K562 (cell line): ENCODE data around the gene ALG12. TPM values are rescaled to one million over a fixed set of nuclear protein-coding genes. Genes with fewer than 3 reads are reported as not detected.

ENCODE experiments used
- ATAC-seq: fragments of 200-7000 bp; cut with Tn5 transposase; 3 replicates; pipeline ENCODE4 v1.9.1; 2020; ENCODE audit warnings: moderate library complexity
- BruUV-seq: library from RNA; stranded (reverse); fragments of 400-500 nt; replicated peaks from 2 replicates; lab custom pipeline; 2021; lab: Mats Ljungman, UMichigan
- CTCF ChIA-PET: fragments of 300-600 bp; formaldehyde crosslinking; extraction: SDS; loops from one replicate; lab custom pipeline; 2021; ENCODE audit warnings: low intra/inter-chr PET ratio; lab: Yijun Ruan, JAX
- POLR2A ChIA-PET: fragments of 300-600, 350-650 bp; sonication (Branson Sonifier 250); formaldehyde crosslinking; extraction: SDS; loops from one replicate; lab custom pipeline; 2021; ENCODE audit warnings: antibody characterized with exemption, inconsistent platforms; lab: Yijun Ruan, JAX
- DNase-seq, 4 experiments: peaks; one replicate each; pipeline versions ENCODE4 v3.0.0 to v3.0.0-alpha.2; 2011 to 2018; ENCODE audit warnings: low spot score in 3 of 4, mixed read lengths in 3 of 4; ENCODE audit errors: extremely low read depth in 1 of 4
- FAIRE-seq: peaks from 2 replicates; lab custom pipeline; 2011; peaks lifted over from hg19 to GRCh38; lab: Jason Lieb, UNC
- H2AFZ ChIP-seq: 2 replicates; pipeline ENCODE4 v1.6.0; 2011; ENCODE audit warnings: low read depth, low read length, control low read depth, inconsistent platforms
- H3K27ac ChIP-seq: fragments of 200-600 bp; 3 replicates; pipeline ENCODE4 v1.8.0; 2011; ENCODE audit warnings: low read depth, mild to moderate bottlenecking, control low read depth, inconsistent platforms, low read length, moderate library complexity, mixed read lengths; ENCODE audit errors: extremely low read depth
- H3K27me3 ChIP-seq, 2 experiments: fragments of 300-600 bp in 1 of 2; 2 replicates in 1 of 2; 3 replicates in 1 of 2; pipeline versions ENCODE4 v1.6.0 to v1.8.0; 2011; ENCODE audit warnings: inconsistent platforms in 2 of 2, low read length in 2 of 2, mild to moderate bottlenecking in 1 of 2, mixed read lengths in 1 of 2, moderate library complexity in 1 of 2; ENCODE audit not compliant: control insufficient read depth in 2 of 2, insufficient read depth in 2 of 2
- H3K36me3 ChIP-seq: fragments of 300-600 bp; 3 replicates; pipeline ENCODE4 v1.8.0; 2011; ENCODE audit warnings: mild to moderate bottlenecking, low read length, inconsistent platforms; ENCODE audit not compliant: control insufficient read depth, insufficient read depth
- H3K4me1 ChIP-seq, 2 experiments: fragments of 200-600 bp in 1 of 2; replicated peaks in 1 of 2; 2 replicates in 1 of 2; 3 replicates in 1 of 2; pipeline versions ENCODE4 v1.5.1 to v1.8.0; 2011; ENCODE audit warnings: inconsistent platforms in 2 of 2, low read length in 2 of 2, mild to moderate bottlenecking in 1 of 2, mixed read lengths in 1 of 2, moderate library complexity in 1 of 2; ENCODE audit not compliant: control insufficient read depth in 2 of 2, insufficient read depth in 2 of 2
- H3K4me2 ChIP-seq: 2 replicates; pipeline ENCODE4 v1.6.1; 2011; ENCODE audit warnings: low read length, control low read depth, inconsistent platforms, mixed read lengths; ENCODE audit not compliant: insufficient read depth
- H3K4me3 ChIP-seq: fragments of 200-600 bp; sonication (generic), shearing (Covaris generic); 2 replicates; pipeline ENCODE4 v1.5.1; 2016; ENCODE audit warnings: control low read depth, inconsistent platforms
- H3K79me2 ChIP-seq: fragments of 200-600 bp; 3 replicates; pipeline ENCODE4 v1.8.0; 2011; ENCODE audit warnings: low read length, inconsistent platforms; ENCODE audit not compliant: control insufficient read depth, insufficient read depth
- H3K9ac ChIP-seq, 2 experiments: 2 replicates each; pipeline versions ENCODE4 v1.6.0 to v1.6.1; 2011; ENCODE audit warnings: low read depth in 2 of 2, low read length in 2 of 2, control low read depth in 1 of 2, inconsistent platforms in 1 of 2, mild to moderate bottlenecking in 1 of 2, mixed read lengths in 1 of 2; ENCODE audit not compliant: insufficient read depth in 1 of 2
- H3K9me1 ChIP-seq: one replicate; pipeline ENCODE4 v1.6.0; 2011; ENCODE audit warnings: inconsistent platforms, mild to moderate bottlenecking, low read length, moderate library complexity; ENCODE audit not compliant: control insufficient read depth, insufficient read depth
- H3K9me3 ChIP-seq: replicated peaks from 2 replicates; pipeline ENCODE4 v1.5.1; 2011; ENCODE audit warnings: low read depth, low read length, inconsistent platforms; ENCODE audit not compliant: control insufficient read depth, insufficient read depth
- H4K20me1 ChIP-seq: replicated peaks from 2 replicates; pipeline ENCODE4 v1.6.1; 2011; ENCODE audit warnings: low read length, inconsistent platforms, mixed read lengths; ENCODE audit not compliant: control insufficient read depth, insufficient read depth
- AFF1 ChIP-seq, 2 experiments: fragments of 450-650 bp; IDR thresholded peaks; 2 replicates each; pipeline ENCODE4 v1.6.1; 2018; ENCODE audit warnings: mild to moderate bottlenecking in 2 of 2, low read depth in 1 of 2; ENCODE audit not compliant: partially characterized antibody in 2 of 2
- ESRRB ChIP-seq: fragments of 250-450 bp; sonication (Bioruptor Pico); IDR thresholded peaks from 2 replicates; pipeline ENCODE4 v1.5.0; 2020; ENCODE audit warnings: mild to moderate bottlenecking, moderate library complexity, borderline replicate concordance
- PRMT5 ChIP-seq: sonication (generic); formaldehyde crosslinking; IDR thresholded peaks from 2 replicates; pipeline ENCODE4 v1.5.0; 2020; ENCODE audit warnings: missing genetic modification reagents
- ZNF133 ChIP-seq: fragments of 250-450 bp; sonication (Bioruptor Pico); IDR thresholded peaks from 2 replicates; pipeline ENCODE4 v1.4.0; 2020; ENCODE audit warnings: mild to moderate bottlenecking
- WGBS: fragments of 100-300 bp; shearing (Covaris generic); methylation state at CpG from one replicate; pipeline ENCODE4 v1.1.6; 2016; ENCODE audit warnings: low coverage, mixed read lengths; ENCODE audit not compliant: insufficient coverage; ENCODE audit errors: missing lambda C conversion rate; 5-methylcytosine and 5-hydroxymethylcytosine counted together
- in situ Hi-C: fragments of 300-500 bp; cut with MboI; formaldehyde crosslinking; loops from 4 replicates; pipeline ENCODE4 v1.15.0; 2018; ENCODE audit warnings: inconsistent platforms, mixed read lengths
- intact Hi-C: fragments of 100-400 bp; cut with micrococcal nuclease; formaldehyde crosslinking; loops from 2 replicates; pipeline ENCODE4 v1.14.2; 2022
- polyA plus RNA-seq, 8 experiments: library from polyadenylated mRNA; depleted of rRNA in 4 of 8; stranded (reverse) in 5 of 8; unstranded in 3 of 8; fragments of >200 nt; fragmentation: Nextera tagmentation in 2 of 8; fragmentation: Illumina TruSeq in 1 of 8; extraction: Ambion mirVana in 2 of 8; extraction: Trizol in 1 of 8; gene quantifications; 2 replicates each; pipeline versions ENCODE4 v1.2.1 to v1.2.3, GENCODE V29; 2011 to 2014; ENCODE audit warnings: inconsistent platforms in 1 of 8, missing spikeins in 1 of 8
- total RNA-seq, 7 experiments: library from RNA; depleted of rRNA in 6 of 7; stranded (reverse); fragments of >200 nt in 6 of 7; fragmentation: Illumina TruSeq in 2 of 7; extraction: Trizol in 2 of 7; gene quantifications; 2 replicates each; pipeline versions ENCODE4 v1.2.1 to v1.2.3, GENCODE V29; 2011 to 2021; ENCODE audit warnings: low replicate concordance in 1 of 7
- TF ChIP-seq, protein P1 (sequence below): fragments of 250-450 bp; sonication (Bioruptor Pico); IDR thresholded peaks from 2 replicates; pipeline ENCODE4 v1.8.0; 2022; ENCODE audit warnings: inconsistent platforms, mild to moderate bottlenecking, moderate library complexity, borderline replicate concordance

The ALG12 gene
- total and polyA plus RNA-seq, 9 of the 15 experiments (the other 6 are each of a cell fraction or from before 2014, with no cell fraction given), result 0.20 to 8.5 (median 3.4) TPM

- no peaks in the 10 kb centered on the region; a peak in 1 of 5 replicates for H3K4me1 ChIP-seq
- no peak overlapping the region for H3K27ac ChIP-seq
- no peak for DNase-seq
- in situ Hi-C loops (no loop called here), intact Hi-C loops (no loop called here)
- CTCF ChIA-PET, result no interaction called here
- H3K36me3 ChIP-seq, result peaks cover 45% of the 10 kb centered on the region; the same call in 2 of the 3 replicates
- H3K27me3 ChIP-seq, result no peaks in the 10 kb centered on the region
- no peak for ATAC-seq
- H3K9me1 ChIP-seq, result no peaks in the 10 kb centered on the region
- no peaks in the 10 kb centered on the region for H4K20me1 ChIP-seq
- TF ChIP-seq, protein P1, sequence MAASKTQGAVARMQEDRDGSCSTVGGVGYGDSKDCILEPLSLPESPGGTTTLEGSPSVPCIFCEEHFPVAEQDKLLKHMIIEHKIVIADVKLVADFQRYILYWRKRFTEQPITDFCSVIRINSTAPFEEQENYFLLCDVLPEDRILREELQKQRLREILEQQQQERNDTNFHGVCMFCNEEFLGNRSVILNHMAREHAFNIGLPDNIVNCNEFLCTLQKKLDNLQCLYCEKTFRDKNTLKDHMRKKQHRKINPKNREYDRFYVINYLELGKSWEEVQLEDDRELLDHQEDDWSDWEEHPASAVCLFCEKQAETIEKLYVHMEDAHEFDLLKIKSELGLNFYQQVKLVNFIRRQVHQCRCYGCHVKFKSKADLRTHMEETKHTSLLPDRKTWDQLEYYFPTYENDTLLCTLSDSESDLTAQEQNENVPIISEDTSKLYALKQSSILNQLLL (CRISPR knock-in tag), result no peak
- TF ChIP-seq ESRRB (no peak), ZNF133 (CRISPR knock-in tag) (no peak), PRMT5 (CRISPR knock-in tag) (no peak), AFF1 (IDR thresholded peaks at IDR 0.05; ENCODE audit: low read depth in 1 of 2, partially characterized antibody in 2 of 2) (no peak)
- POLR2A ChIA-PET, result interaction anchor here (0.6 kb wide), 1 partner anchor 47 kb away, joined by 3 read pairs; no protein-coding TSS in a partner anchor
- peaks cover 7% of the 10 kb centered on the region for H3K9me3 ChIP-seq
- H3K4me2 ChIP-seq, result no peak overlapping the region
- H3K9ac ChIP-seq, result no peak overlapping the region
- no peak for FAIRE-seq
- no TSS peak for BruUV-seq
- H3K79me2 ChIP-seq, result no peaks in the 10 kb centered on the region; the same call in 2 of the 3 replicates
- no peak overlapping the region for H2AFZ ChIP-seq
- 87% methylated on average over 5 of the region's 5 CpGs for WGBS
- H3K4me3 ChIP-seq, result no peak overlapping the region
Observed at GRCh38 chr22:49889071-49889470, 29.2 kb downstream of the ALG12 start.
